Measurements from ENCODE around the gene KNCN.

- TF ChIP-seq POLR2AphosphoS5 (IDR thresholded peaks at IDR 0.05; ENCODE audit: low read depth, low read length) (no peak), REST (IDR thresholded peaks at IDR 0.05; ENCODE audit: insufficient read depth in 1 of 2, low read depth in 2 of 2, low read length in 2 of 2) (no peak), TAF1 (IDR thresholded peaks at IDR 0.05; ENCODE audit: borderline replicate concordance, insufficient read depth, low read length) (no peak), SIN3A (IDR thresholded peaks at IDR 0.05; ENCODE audit: borderline replicate concordance, insufficient read depth, low read length) (no peak), FOXP2 (optimal IDR thresholded peaks at IDR 0.05; ENCODE audit: borderline replicate concordance, extremely low read depth, extremely low read length, insufficient read depth) (no peak)
Measured at GRCh38 chr1:46526691-46527291, 24.7 kb downstream of the KNCN start.
